Activated CD4-positive, alpha-beta T cell treated with anti-CD3 and anti-CD28 coated beads, Interleukin-2, amount 50 U/mL, for 48 hours (primary cell): ENCODE data around the gene SNX8.
"Not testable (repeated sequence)": the region's sequence is repeated elsewhere in the genome, so short reads cannot be mapped to it uniquely, and the experiment has no call there.

Source experiments
- DNase-seq, 2 experiments: peaks; one replicate each; pipeline ENCODE4 v3.0.0-alpha.2; 2020

SNX8 gene

GRCh38 chr7:2289621-2290020 is 24.6 kb downstream of the SNX8 start:
- no peak for DNase-seq

GRCh38 chr7:2289111-2289586 is 25.1 kb downstream of the SNX8 start:
- DNase-seq: no peak

- DNase-seq: no peak
These were observed 25.7 kb downstream of the SNX8 start for GRCh38 chr7:2288503-2288902.

- no peak for DNase-seq
These were observed 26.5 kb downstream of the SNX8 start for GRCh38 chr7:2287745-2288144.

GRCh38 chr7:2283074-2283473 is 31.2 kb downstream of the SNX8 start:
- no peak for DNase-seq

- no peak for DNase-seq
These were observed 32.0 kb downstream of the SNX8 start for GRCh38 chr7:2282185-2282751.

GRCh38 chr7:2281541-2281940 is 32.7 kb downstream of the SNX8 start:
- DNase-seq: no peak

GRCh38 chr7:2280424-2280823 is 33.8 kb downstream of the SNX8 start:
- DNase-seq: no peak

- no peak for DNase-seq
These were observed 34.3 kb downstream of the SNX8 start for GRCh38 chr7:2279896-2280295.

GRCh38 chr7:2278026-2278425 is 36.2 kb downstream of the SNX8 start:
- no peak for DNase-seq

- DNase-seq: no peak
These were observed 38.1 kb downstream of the SNX8 start for GRCh38 chr7:2276107-2276506.

- no peak for DNase-seq
These were observed 39.1 kb downstream of the SNX8 start for GRCh38 chr7:2275101-2275500.

GRCh38 chr7:2274666-2275065 is 39.6 kb downstream of the SNX8 start:
- DNase-seq: no peak

GRCh38 chr7:2273866-2274265 is 40.4 kb downstream of the SNX8 start:
- no peak for DNase-seq

- DNase-seq: no peak
These were observed 42.2 kb downstream of the SNX8 start for GRCh38 chr7:2272031-2272430.

- no peak for DNase-seq
These were observed 42.8 kb downstream of the SNX8 start for GRCh38 chr7:2271273-2272026.

GRCh38 chr7:2270495-2270894 is 43.7 kb downstream of the SNX8 start:
- no peak for DNase-seq

GRCh38 chr7:2269991-2270460 is 44.2 kb downstream of the SNX8 start:
- no peak for DNase-seq

GRCh38 chr7:2269089-2269990 is 44.9 kb downstream of the SNX8 start:
- not testable (repeated sequence) for DNase-seq

- DNase-seq: no peak
These were observed 47.3 kb downstream of the SNX8 start for GRCh38 chr7:2266911-2267310.

GRCh38 chr7:2264158-2264557 is 50.1 kb downstream of the SNX8 start:
- DNase-seq: no peak

GRCh38 chr7:2263176-2263575 is 51.1 kb downstream of the SNX8 start:
- DNase-seq: no peak

- no peak for DNase-seq
These were observed 52.6 kb downstream of the SNX8 start for GRCh38 chr7:2261611-2262010.

GRCh38 chr7:2260820-2261219 is 53.4 kb downstream of the SNX8 start:
- no peak for DNase-seq
